ENCODE data around the gene FYB1.

Gene FYB1

GRCh38 chr5:39140558-39141168 is 78.7 kb downstream of the FYB1 start:
- TF ChIP-seq CTCF (IDR thresholded peaks at IDR 0.05) = no peak

GRCh38 chr5:39138892-39139291 is 80.5 kb downstream of the FYB1 start:
- TF ChIP-seq CTCF (IDR thresholded peaks at IDR 0.05) = no peak

GRCh38 chr5:39137819-39138451 is 81.4 kb downstream of the FYB1 start:
- TF ChIP-seq CTCF (IDR thresholded peaks at IDR 0.05) = peak; percentile 45; the same call in 1 of the 2 replicates

GRCh38 chr5:39137391-39137790 is 82.0 kb downstream of the FYB1 start:
- no peak for TF ChIP-seq CTCF (IDR thresholded peaks at IDR 0.05)

- TF ChIP-seq CTCF (IDR thresholded peaks at IDR 0.05) = no peak
These were observed 86.6 kb downstream of the FYB1 start for GRCh38 chr5:39132792-39133191.

GRCh38 chr5:39132128-39132447 is 87.3 kb downstream of the FYB1 start:
- no peak for TF ChIP-seq CTCF (IDR thresholded peaks at IDR 0.05)

GRCh38 chr5:39131210-39132127 is 87.9 kb downstream of the FYB1 start:
- no peak for TF ChIP-seq CTCF (IDR thresholded peaks at IDR 0.05)

Measured in LNCAP (cell line).